GM18526 (cell line): ENCODE results near the gene GLIPR2.
A peak's percentile ranks its signal among the peaks of the same experiment; 100 is the strongest.

ENCODE experiments used
- POLR2A ChIP-seq: IDR thresholded peaks from 3 replicates; pipeline ENCODE4 v1.6.1; 2011; ENCODE audit not compliant: insufficient read length; ENCODE audit errors: extremely low read depth

Gene GLIPR2

GRCh38 chr9:36148311-36149051 is 11.9 kb downstream of the GLIPR2 start:
- TF ChIP-seq POLR2A = no peak

- TF ChIP-seq POLR2A = no peak
Observed at GRCh38 chr9:36149197-36149596, 12.7 kb downstream of the GLIPR2 start.

- no peak for TF ChIP-seq POLR2A
Observed at GRCh38 chr9:36150574-36151315, 14.2 kb downstream of the GLIPR2 start.

GRCh38 chr9:36151316-36152210 is 15.0 kb downstream of the GLIPR2 start:
- TF ChIP-seq POLR2A = peak; percentile 57

GRCh38 chr9:36152741-36153438 is 16.4 kb downstream of the GLIPR2 start:
- TF ChIP-seq POLR2A = no peak

- no peak for TF ChIP-seq POLR2A
Observed at GRCh38 chr9:36153746-36154145, 17.2 kb downstream of the GLIPR2 start.

- TF ChIP-seq POLR2A = no peak
Observed at GRCh38 chr9:36154331-36154952, 17.9 kb downstream of the GLIPR2 start.

- TF ChIP-seq POLR2A = no peak
Observed at GRCh38 chr9:36156116-36156515, 19.6 kb downstream of the GLIPR2 start.

GRCh38 chr9:36158122-36158521 is 21.6 kb downstream of the GLIPR2 start:
- TF ChIP-seq POLR2A = no peak

GRCh38 chr9:36158917-36159316 is 22.4 kb downstream of the GLIPR2 start:
- no peak for TF ChIP-seq POLR2A

GRCh38 chr9:36161187-36161586 is 24.7 kb downstream of the GLIPR2 start:
- TF ChIP-seq POLR2A = no peak

- no peak for TF ChIP-seq POLR2A
Observed at GRCh38 chr9:36162211-36162738, 25.7 kb downstream of the GLIPR2 start.

- no peak for TF ChIP-seq POLR2A
Observed at GRCh38 chr9:36163049-36163785, 26.7 kb downstream of the GLIPR2 start.

- TF ChIP-seq POLR2A = no peak
Observed at GRCh38 chr9:36163786-36164170, 27.2 kb downstream of the GLIPR2 start.
